HepG2 (cell line): ENCODE measurements around the gene RGL1. TPM values are rescaled to one million over a fixed set of nuclear protein-coding genes. Genes with fewer than 3 reads are reported as not detected.

ENCODE experiments used
- ATAC-seq: fragments of 200-7000 bp; cut with Tn5 transposase; 3 replicates; pipeline ENCODE4 v1.9.1; 2020; ENCODE audit warnings: mild to moderate bottlenecking, moderate library complexity
- BruUV-seq: library from RNA; stranded (reverse); fragments of 400-500 nt; replicated peaks from 2 replicates; lab custom pipeline; 2021; lab: Mats Ljungman, UMichigan
- CTCF ChIA-PET: fragments of 300-600 bp; formaldehyde crosslinking; extraction: SDS; loops from one replicate; lab custom pipeline; 2021; ENCODE audit warnings: low total read pairs, inconsistent platforms, low intra/inter-chr PET ratio; lab: Yijun Ruan, JAX
- POLR2A ChIA-PET: fragments of 350-600 bp; sonication (Branson Sonifier 250); formaldehyde crosslinking; loops from one replicate; lab custom pipeline; 2020; ENCODE audit warnings: antibody characterized with exemption, inconsistent platforms; lab: Yijun Ruan, JAX
- DNase-seq: peaks from one replicate; pipeline ENCODE4 v3.0.0-alpha.2; 2015; ENCODE audit warnings: low spot score
- FAIRE-seq: peaks from 3 replicates; lab custom pipeline; 2011; peaks lifted over from hg19 to GRCh38; lab: Jason Lieb, UNC
- H2AFZ ChIP-seq: one replicate; pipeline ENCODE4 v1.6.1; 2011; ENCODE audit warnings: low read length, inconsistent platforms
- H3K27ac ChIP-seq: fragments of 300-600 bp; 3 replicates; pipeline ENCODE4 v1.8.0; 2011; ENCODE audit warnings: mixed run types, mild to moderate bottlenecking, mixed read lengths, low read length, inconsistent platforms; ENCODE audit not compliant: insufficient read depth; ENCODE audit errors: extremely low read length
- H3K27me3 ChIP-seq, 2 experiments: fragments of 200-600 bp in 1 of 2; 2 replicates in 1 of 2; 3 replicates in 1 of 2; pipeline versions ENCODE4 v1.6.0 to v1.8.0; 2011; ENCODE audit warnings: low read length in 2 of 2, mild to moderate bottlenecking in 2 of 2, moderate library complexity in 2 of 2, inconsistent platforms in 1 of 2; ENCODE audit not compliant: insufficient read depth in 2 of 2, control insufficient read depth in 1 of 2
- H3K36me3 ChIP-seq, 2 experiments: fragments of 200-600 bp in 1 of 2; replicated peaks in 1 of 2; 2 replicates in 1 of 2; 3 replicates in 1 of 2; pipeline versions ENCODE4 v1.5.1 to v1.8.0; 2011; ENCODE audit warnings: low read length in 2 of 2, inconsistent platforms in 1 of 2; ENCODE audit not compliant: insufficient read depth in 2 of 2, control insufficient read depth in 1 of 2
- H3K4me1 ChIP-seq: 2 replicates; pipeline ENCODE4 v1.5.1; 2012; ENCODE audit warnings: low read length, inconsistent platforms; ENCODE audit not compliant: insufficient read depth
- H3K4me2 ChIP-seq: 2 replicates; pipeline ENCODE4 v1.6.0; 2011; ENCODE audit warnings: low read depth, low read length, inconsistent platforms
- H3K4me3 ChIP-seq, 3 experiments: fragments of 200-600 bp in 1 of 3; sonication (generic), shearing (Covaris generic) in 1 of 3; replicated peaks in 1 of 3; 2 replicates each; pipeline ENCODE4 v1.5.1; 2011 to 2016; ENCODE audit warnings: low read length in 3 of 3, inconsistent platforms in 2 of 3, low read depth in 2 of 3, mild to moderate bottlenecking in 2 of 3, control low read depth in 1 of 3, mixed read lengths in 1 of 3; ENCODE audit not compliant: insufficient read depth in 1 of 3
- H3K79me2 ChIP-seq: one replicate; pipeline ENCODE4 v1.6.1; 2011; ENCODE audit warnings: low read length, inconsistent platforms; ENCODE audit not compliant: insufficient read depth
- H3K9ac ChIP-seq: 2 replicates; pipeline ENCODE4 v1.6.0; 2011; ENCODE audit warnings: mild to moderate bottlenecking, low read depth, low read length, inconsistent platforms; ENCODE audit not compliant: insufficient read depth
- H3K9me3 ChIP-seq: 2 replicates; pipeline ENCODE4 v1.5.1; 2012; ENCODE audit warnings: mild to moderate bottlenecking, low read length
- H4K20me1 ChIP-seq: 2 replicates; pipeline ENCODE4 v1.6.0; 2011; ENCODE audit warnings: inconsistent platforms, mild to moderate bottlenecking, low read length, moderate library complexity; ENCODE audit not compliant: insufficient read depth
- ARID2 ChIP-seq: sonication (generic); formaldehyde crosslinking; IDR thresholded peaks from 2 replicates; pipeline ENCODE4 v1.8.1; 2022; ENCODE audit warnings: mild to moderate bottlenecking, missing genetic modification reagents, borderline replicate concordance
- CAMTA2 ChIP-seq: sonication (generic); formaldehyde crosslinking; IDR thresholded peaks from 2 replicates; pipeline ENCODE4 v1.4.0; 2020; ENCODE audit warnings: mild to moderate bottlenecking, missing genetic modification reagents, borderline replicate concordance
- CENPBD1 ChIP-seq: sonication (generic); formaldehyde crosslinking; IDR thresholded peaks from 2 replicates; pipeline ENCODE4 v1.8.0; 2022; ENCODE audit warnings: missing genetic modification reagents, low read depth, mild to moderate bottlenecking, borderline replicate concordance
- GMEB1 ChIP-seq: sonication (generic); formaldehyde crosslinking; IDR thresholded peaks from 2 replicates; pipeline ENCODE4 v1.5.1; 2020; ENCODE audit warnings: missing genetic modification reagents, mild to moderate bottlenecking, borderline replicate concordance
- KAT8 ChIP-seq: IDR thresholded peaks from 2 replicates; pipeline ENCODE4 v1.6.1; 2016; ENCODE audit warnings: missing genetic modification reagents, missing compliant biosample characterization
- KLF9 ChIP-seq: IDR thresholded peaks from 2 replicates; pipeline ENCODE4 v1.6.1; 2016; ENCODE audit warnings: low read depth
- NAIF1 ChIP-seq: sonication (generic); formaldehyde crosslinking; IDR thresholded peaks from 2 replicates; pipeline ENCODE4 v1.5.0; 2020; ENCODE audit warnings: mild to moderate bottlenecking, missing genetic modification reagents, borderline replicate concordance
- PBX2 ChIP-seq: IDR thresholded peaks from 2 replicates; pipeline ENCODE4 v1.6.1; 2016; ENCODE audit warnings: control low read depth
- PRMT3 ChIP-seq: sonication (generic); formaldehyde crosslinking; IDR thresholded peaks from 2 replicates; pipeline ENCODE4 v1.8.1; 2022; ENCODE audit warnings: low read depth, mild to moderate bottlenecking, moderate library complexity, missing genetic modification reagents, borderline replicate concordance
- SRSF9 ChIP-seq: fragments of 200-400 bp; formaldehyde crosslinking; IDR thresholded peaks from 2 replicates; pipeline ENCODE4 v1.6.1; 2018; ENCODE audit warnings: borderline replicate concordance, mild to moderate bottlenecking, low read depth, low read length; ENCODE audit not compliant: insufficient read depth, poor library complexity, severe bottlenecking
- TFDP2 ChIP-seq: sonication (generic); formaldehyde crosslinking; IDR thresholded peaks from 2 replicates; pipeline ENCODE4 v1.4.0; 2020; ENCODE audit warnings: missing genetic modification reagents
- TIGD3 ChIP-seq: sonication (generic); formaldehyde crosslinking; IDR thresholded peaks from 2 replicates; pipeline ENCODE4 v1.5.1; 2020; ENCODE audit warnings: mild to moderate bottlenecking, missing genetic modification reagents, borderline replicate concordance
- ZNF256 ChIP-seq: sonication (generic); formaldehyde crosslinking; conservative IDR thresholded peaks from 2 replicates; pipeline ENCODE4 v1.4.0; 2020; ENCODE audit warnings: missing genetic modification reagents
- ZNF30 ChIP-seq: sonication (generic); formaldehyde crosslinking; IDR thresholded peaks from 2 replicates; pipeline ENCODE4 v1.5.0; 2020; ENCODE audit warnings: mild to moderate bottlenecking, missing genetic modification reagents
- ZNF432 ChIP-seq: sonication (generic); formaldehyde crosslinking; IDR thresholded peaks from 2 replicates; pipeline ENCODE4 v1.5.0; 2020; ENCODE audit warnings: missing genetic modification reagents, mild to moderate bottlenecking, borderline replicate concordance
- ZNF484 ChIP-seq: sonication (generic); formaldehyde crosslinking; IDR thresholded peaks from 2 replicates; pipeline ENCODE4 v1.5.1; 2020; ENCODE audit warnings: mild to moderate bottlenecking, low read depth, missing genetic modification reagents, borderline replicate concordance
- ZNF550 ChIP-seq: sonication (generic); formaldehyde crosslinking; IDR thresholded peaks from 2 replicates; pipeline ENCODE4 v1.4.0; 2020; ENCODE audit warnings: mild to moderate bottlenecking, missing genetic modification reagents, borderline replicate concordance
- ZNF563 ChIP-seq: sonication (generic); formaldehyde crosslinking; IDR thresholded peaks from 2 replicates; pipeline ENCODE4 v1.8.0; 2022; ENCODE audit warnings: mild to moderate bottlenecking, moderate library complexity, missing genetic modification reagents
- WGBS: methylation state at CpG from one replicate; pipeline ENCODE4 v1.1.6; 2017; ENCODE audit warnings: low lambda C conversion rate; 5-methylcytosine and 5-hydroxymethylcytosine counted together
- in situ Hi-C: cut with HindIII; loops from 2 replicates; pipeline ENCODE4 v1.10.0; 2017; ENCODE audit warnings: low pct_unique_long_range_greater_than_20kb; ENCODE audit not compliant: extremely low pct_ligation_motif_present
- intact Hi-C: fragments of 100-400 bp; cut with micrococcal nuclease; formaldehyde crosslinking; loops from one replicate; pipeline ENCODE4 v1.10.0; 2022; ENCODE audit not compliant: unreplicated experiment
- polyA plus RNA-seq, 8 experiments: library from polyadenylated mRNA; depleted of rRNA in 3 of 8; stranded (reverse) in 7 of 8; unstranded in 1 of 8; fragments of >200 nt; fragmentation: Illumina TruSeq in 4 of 8; extraction: Trizol in 4 of 8; gene quantifications; 2 replicates each; pipeline versions ENCODE4 v1.2.1 to v1.2.3, GENCODE V29; 2011 to 2016; ENCODE audit warnings: low read depth in 4 of 8, missing spikeins in 1 of 8, mixed read lengths in 1 of 8; ENCODE audit not compliant: insufficient read depth in 1 of 8
- total RNA-seq, 5 experiments: library from RNA; depleted of rRNA; stranded (reverse); fragments of >200 nt; fragmentation: Illumina TruSeq; extraction: Trizol; gene quantifications; 2 replicates each; pipeline ENCODE4 v1.2.3, GENCODE V29; 2016; ENCODE audit warnings: low read depth in 1 of 5

RGL1 gene
- total and polyA plus RNA-seq, 2 of the 13 experiments (the other 11 are each of a cell fraction or from before 2014, with no cell fraction given), result 3.5 to 4.7 TPM

- no peak overlapping the region for H2AFZ ChIP-seq
- H3K9ac ChIP-seq, result no peak overlapping the region
- intact Hi-C loops, result loop anchor here (5.0 to 10.0 kb wide), 4 partner anchors 33 to 195 kb away; partner anchors contain the start of genes COLGALT2 and RGL1
- no peaks in the 10 kb centered on the region for H4K20me1 ChIP-seq
- BruUV-seq, result no TSS peak
- no peaks in the 10 kb centered on the region for H3K36me3 ChIP-seq
- no peak for ATAC-seq
- H3K4me2 ChIP-seq, result no peak overlapping the region
- DNase-seq, result no peak
- in situ Hi-C loops, result no loop called here
- H3K27me3 ChIP-seq, result no peaks in the 10 kb centered on the region
- no peaks in the 10 kb centered on the region for H3K9me3 ChIP-seq
- WGBS, result 83% methylated on average over 1 of the region's 1 CpG
- no peak for TF ChIP-seq KLF9
- TF ChIP-seq SRSF9, result no peak
- TF ChIP-seq ZNF550 (CRISPR knock-in tag), result no peak
- no peak for TF ChIP-seq ARID2
- no peak for TF ChIP-seq PRMT3 (CRISPR knock-in tag)
- no peak for TF ChIP-seq TIGD3 (CRISPR knock-in tag)
- TF ChIP-seq GMEB1 (CRISPR knock-in tag), result no peak
- TF ChIP-seq KAT8 (CRISPR knock-in tag), result no peak
- no peak for TF ChIP-seq CENPBD1 (CRISPR knock-in tag)
- no peak for TF ChIP-seq ZNF484
- TF ChIP-seq ZNF30, result no peak
- TF ChIP-seq NAIF1 (CRISPR knock-in tag), result no peak
- TF ChIP-seq ZNF563 (CRISPR knock-in tag), result no peak
- TF ChIP-seq ZNF256, result no peak
- TF ChIP-seq PBX2, result no peak
- no peak for TF ChIP-seq ZNF432 (CRISPR knock-in tag)
- TF ChIP-seq CAMTA2, result no peak
- TF ChIP-seq TFDP2, result no peak
- TF ChIP-seq, all 625 proteins: peak for 0
- FAIRE-seq, result no peak
- ChIA-PET CTCF (no interaction called here), POLR2A (no interaction called here)
- H3K79me2 ChIP-seq, result no peaks in the 10 kb centered on the region
- H3K4me3 ChIP-seq, result no peak overlapping the region
- peaks cover 36% of the 10 kb centered on the region for H3K4me1 ChIP-seq
- H3K27ac ChIP-seq, result no peak overlapping the region
Measured at GRCh38 chr1:183840140-183840539, 35.2 kb downstream of the RGL1 start.
